RCC 7860 (cell line): ENCODE results near the gene TOPORS.
"Not testable (repeated sequence)": the region's sequence is repeated elsewhere in the genome, so short reads cannot be mapped to it uniquely, and the experiment has no call there.

ENCODE experiments used
- DNase-seq: peaks from one replicate; pipeline ENCODE4 v3.0.0-alpha.2; 2015; ENCODE audit warnings: low spot score
- FAIRE-seq: peaks from 2 replicates; lab custom pipeline; 2012; peaks lifted over from hg19 to GRCh38; lab: Jason Lieb, UNC

Gene TOPORS

GRCh38 chr9:32570262-32570661 lies 17.9 kb upstream of the TOPORS start:
- no peak for DNase-seq

GRCh38 chr9:32566770-32567169 lies 14.4 kb upstream of the TOPORS start:
- FAIRE-seq (no peak), DNase-seq (no peak)

More at GRCh38 chr9:32570262-32570661, 17.9 kb upstream of the TOPORS start:
- no peak for FAIRE-seq

DNA sequence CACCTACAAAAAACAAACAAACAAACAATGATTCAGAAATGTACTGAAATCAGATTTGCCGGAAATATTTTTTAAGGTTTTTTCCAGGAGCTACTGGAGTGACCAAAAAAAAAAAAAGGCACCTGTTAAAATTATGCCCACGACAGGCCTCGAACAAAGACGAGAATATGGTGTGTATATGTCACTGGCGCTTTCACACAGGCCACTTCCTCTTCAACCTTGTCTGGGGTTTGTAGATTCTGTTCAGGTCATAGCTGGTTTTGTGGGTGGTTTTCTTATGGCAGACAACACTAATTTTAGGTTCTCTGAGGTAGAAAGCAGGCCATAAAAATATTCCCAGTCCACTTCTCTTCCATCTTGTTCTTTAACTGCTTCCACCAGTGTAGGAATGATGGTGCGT lies 13.6 kb upstream of the TOPORS start:
- no peak for DNase-seq

DNA sequence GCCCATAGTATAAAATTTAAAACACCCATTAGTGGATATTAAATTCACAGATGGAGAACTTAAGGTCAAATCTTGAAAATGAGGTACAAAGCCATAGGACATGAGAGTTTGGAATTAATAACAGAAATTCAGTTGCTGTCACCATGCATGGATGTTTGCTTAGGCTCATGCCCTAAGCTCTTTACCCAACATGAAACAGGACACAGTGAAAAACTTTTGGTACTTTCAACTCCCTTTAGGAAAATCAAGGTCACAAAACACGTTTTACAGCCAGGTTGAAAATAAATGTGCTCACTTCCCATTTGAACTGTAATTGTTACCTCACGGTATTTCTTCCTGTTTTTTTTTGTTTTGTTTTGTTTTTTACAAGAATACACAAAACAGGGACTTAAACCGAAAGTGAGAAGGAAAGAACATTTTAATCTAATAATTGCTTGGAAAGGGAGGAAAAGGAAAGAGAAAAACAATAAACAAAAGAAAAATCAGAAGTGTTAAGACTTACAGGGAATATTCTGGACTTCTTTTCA lies 6.1 kb upstream of the TOPORS start:
- DNase-seq (no peak), FAIRE-seq (no peak)

More for the DNA sequence above, 13.6 kb upstream of the TOPORS start:
- no peak for FAIRE-seq

- FAIRE-seq (no peak), DNase-seq (no peak)
Observed at GRCh38 chr9:32554591-32554990, 2.2 kb upstream of the TOPORS start.

DNA sequence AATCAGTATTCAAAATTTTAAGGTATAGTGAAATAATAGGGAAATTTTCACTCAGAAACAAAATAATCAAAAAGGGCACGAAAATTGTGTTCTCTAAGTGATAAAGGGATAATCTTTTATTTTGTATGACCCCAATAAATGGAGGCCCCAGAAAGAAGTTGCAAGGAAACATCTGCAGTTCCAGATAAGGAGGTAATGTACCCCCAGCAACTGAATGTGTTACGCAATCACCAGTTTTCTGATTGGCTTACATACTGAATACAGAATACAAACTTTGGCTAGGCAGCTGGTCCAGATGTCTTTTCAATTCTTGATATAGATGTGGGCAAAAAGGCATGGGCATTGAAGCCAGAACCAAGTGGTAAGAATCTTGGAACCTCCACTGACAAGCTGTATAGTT lies 1.7 kb upstream of the TOPORS start:
- FAIRE-seq, result no peak
- DNase-seq, result no peak

GRCh38 chr9:32551276-32552051 lies 922 bp downstream of the TOPORS start:
- FAIRE-seq (no peak), DNase-seq (peak; percentile 30)

DNA sequence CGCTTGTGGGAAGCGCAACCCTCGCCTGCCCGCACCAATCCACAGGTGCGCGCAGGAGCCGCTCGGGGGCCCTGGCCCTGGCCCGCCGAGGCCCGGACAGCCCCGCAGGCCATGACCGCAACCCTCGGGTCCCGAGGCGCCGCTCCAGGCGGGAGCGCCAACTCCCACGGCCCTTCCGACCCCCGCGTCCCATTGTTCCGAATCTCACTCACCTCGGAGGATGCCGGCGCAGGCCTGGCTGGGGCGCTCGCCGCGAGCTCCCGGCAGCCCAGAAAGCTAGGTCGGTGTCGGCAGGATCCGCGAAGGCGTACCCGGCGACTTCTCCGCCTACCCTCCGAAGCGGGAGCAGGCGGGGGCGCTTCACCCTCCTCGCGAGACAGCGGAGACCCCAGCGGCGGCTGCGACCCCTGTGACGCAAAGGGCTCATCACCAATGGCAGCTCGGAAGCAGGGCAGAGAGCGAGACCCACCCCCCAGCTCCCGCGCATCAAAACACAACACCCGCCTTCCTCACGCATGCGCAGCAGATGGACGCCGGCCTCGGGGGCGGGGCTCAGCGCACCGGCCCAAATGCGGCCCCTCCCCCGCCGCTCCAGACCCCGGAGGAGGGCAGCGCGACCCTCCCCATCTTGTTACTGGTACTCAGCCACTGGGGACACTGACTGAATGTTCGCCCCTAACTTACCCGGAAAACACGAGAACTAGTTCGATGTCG lies 1.7 kb downstream of the TOPORS start:
- FAIRE-seq (no peak), DNase-seq (peak; percentile 75)

DNA sequence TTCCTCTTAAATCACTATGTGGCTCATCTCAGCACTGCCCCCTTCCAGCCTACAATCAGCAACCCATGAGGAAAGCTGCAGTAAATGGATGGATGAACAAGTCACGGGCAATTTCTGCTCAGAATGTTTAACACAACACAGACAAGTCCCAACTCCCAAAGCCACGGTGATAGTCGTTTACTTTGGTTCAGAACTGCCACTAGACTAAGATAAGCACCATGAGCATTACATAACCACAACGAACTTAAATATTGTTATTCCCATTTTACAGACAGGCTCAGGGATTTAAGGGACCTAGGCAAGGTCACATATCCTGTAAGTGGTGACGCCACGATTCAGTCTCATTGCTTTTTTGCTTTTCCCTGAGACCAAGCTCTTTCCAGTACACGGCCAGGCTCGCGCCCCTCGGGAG lies 2.2 kb downstream of the TOPORS start:
- FAIRE-seq (no peak), DNase-seq (no peak)

DNA sequence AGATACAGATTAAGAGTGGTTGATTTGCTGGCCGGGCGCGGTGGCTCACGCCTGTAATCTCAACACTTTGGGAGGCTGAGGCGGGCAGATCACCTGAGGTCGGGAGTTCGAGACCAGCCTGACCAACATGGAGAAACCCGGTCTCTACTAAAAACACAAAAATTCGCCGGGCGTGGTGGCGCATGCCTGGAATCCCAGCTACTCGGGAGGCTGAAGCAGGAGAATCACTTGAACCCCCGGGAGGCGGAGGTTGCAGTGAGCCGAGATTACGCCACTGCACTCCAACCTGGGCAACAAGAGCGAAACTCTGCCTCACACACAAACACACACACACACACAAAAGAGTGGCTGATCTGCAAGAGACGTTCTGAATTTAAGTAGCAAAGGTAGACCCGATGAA lies 4.2 kb downstream of the TOPORS start:
- DNase-seq, FAIRE-seq: not testable (repeated sequence)

- FAIRE-seq, result no peak
- DNase-seq, result no peak
Observed at GRCh38 chr9:32545884-32546283, 6.5 kb downstream of the TOPORS start.

DNA sequence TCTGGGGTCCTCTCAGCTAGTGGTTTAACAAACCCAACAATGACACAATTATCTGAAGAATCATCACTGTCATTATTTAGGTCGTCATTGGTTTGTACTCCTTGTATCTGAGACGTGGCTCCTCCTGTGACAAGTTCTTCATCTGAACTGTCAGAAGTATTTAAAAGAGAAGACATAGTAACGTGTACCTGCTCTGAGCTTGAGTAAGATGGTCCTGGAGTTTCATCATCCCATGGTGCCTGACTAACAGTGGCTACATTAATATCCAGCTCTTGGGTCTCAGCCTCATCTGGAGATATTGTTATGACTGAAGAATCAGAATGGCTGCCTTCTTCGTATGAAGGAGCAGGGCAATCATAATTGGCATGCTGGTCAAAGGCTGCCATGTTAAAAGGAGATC lies 9.3 kb downstream of the TOPORS start:
- no peak for DNase-seq
- FAIRE-seq, result no peak

GRCh38 chr9:32533816-32534215 lies 18.6 kb downstream of the TOPORS start:
- DNase-seq (no peak), FAIRE-seq (no peak)

DNA sequence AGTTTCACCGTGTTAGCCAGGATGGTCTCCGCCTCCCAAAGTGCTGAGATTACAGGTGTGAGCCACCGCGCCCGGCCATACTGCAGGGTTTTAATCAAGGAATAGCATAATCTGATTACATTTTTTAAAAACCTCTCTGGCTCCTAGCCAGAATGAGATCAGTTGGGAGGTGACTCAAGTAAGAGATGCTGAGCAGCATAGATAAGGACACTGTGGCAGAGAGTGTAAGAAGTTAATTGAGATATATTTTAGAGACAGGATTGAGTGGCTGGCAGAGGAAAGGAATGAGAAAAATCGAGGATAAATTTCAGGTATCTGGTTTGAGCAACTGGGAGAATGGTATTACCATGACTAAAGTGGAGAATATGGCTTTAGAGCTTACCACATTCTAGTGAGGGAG lies 19.1 kb downstream of the TOPORS start:
- FAIRE-seq, result no peak
- DNase-seq, result no peak

- FAIRE-seq, result no peak
- no peak for DNase-seq
Observed at GRCh38 chr9:32526707-32527048, 25.7 kb downstream of the TOPORS start.

DNA sequence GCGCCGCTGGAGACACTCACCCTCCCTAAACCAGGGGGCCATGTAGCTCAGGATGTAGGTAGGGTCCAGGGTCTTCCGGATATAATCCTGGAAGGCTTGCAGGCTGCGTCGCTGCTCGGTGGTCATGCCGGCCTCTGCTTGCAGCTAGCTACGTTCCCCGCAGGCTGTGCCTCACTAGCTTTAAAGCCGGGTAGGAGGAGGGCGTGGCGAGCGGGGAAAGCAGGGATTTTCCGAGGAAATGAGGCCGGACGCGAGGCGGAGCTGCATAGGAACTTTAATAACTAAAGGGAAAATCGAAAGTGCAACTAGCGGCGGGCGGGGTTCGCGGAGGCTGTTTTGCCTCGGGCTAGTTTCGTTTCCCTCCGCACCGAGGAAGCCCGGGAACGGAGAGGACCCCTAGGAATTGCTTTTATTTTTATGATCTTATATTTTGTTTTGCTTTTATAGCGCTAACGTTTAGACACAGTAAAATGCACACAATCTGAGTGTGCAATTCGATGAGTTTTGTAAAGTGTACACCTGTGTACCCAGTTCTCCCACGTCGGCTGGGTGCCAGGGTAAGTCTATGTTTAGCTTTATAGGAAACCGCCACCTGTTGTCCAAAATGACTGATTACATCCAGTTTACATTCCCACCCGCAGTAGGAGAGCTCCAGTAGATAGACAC lies 26.2 kb downstream of the TOPORS start, which contains the start of gene RIGI:
RIGI (minus strand) TSS at position 156 of the 666 bp plus-strand sequence; CDS start at position 126, 30 bp downstream.
- peak; percentile 82 for FAIRE-seq
- DNase-seq, result peak; percentile 80

DNA sequence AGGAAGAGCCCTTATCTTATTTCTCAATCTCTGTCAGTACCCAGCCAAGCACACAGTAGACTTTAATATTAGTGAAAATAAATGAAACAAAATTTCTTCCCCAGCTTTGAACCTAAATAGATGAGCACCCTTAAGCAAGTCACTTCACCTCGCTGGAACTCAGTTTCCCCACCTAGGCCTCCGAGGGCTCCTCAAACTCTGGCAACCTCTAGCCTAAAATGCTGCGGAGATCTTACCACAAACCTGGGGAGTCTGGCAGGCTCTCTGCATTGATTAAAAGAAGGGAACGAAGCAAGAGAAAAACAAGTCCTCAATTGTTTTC lies 26.7 kb downstream of the TOPORS start:
- FAIRE-seq, result no peak

GRCh38 chr9:32524892-32525708 lies 27.3 kb downstream of the TOPORS start:
- FAIRE-seq (no peak), DNase-seq (no peak)

More for the DNA sequence above, 26.7 kb downstream of the TOPORS start:
- no peak for DNase-seq

- FAIRE-seq, DNase-seq: not testable (repeated sequence)
Observed at GRCh38 chr9:32524558-32524891, 27.9 kb downstream of the TOPORS start.

- FAIRE-seq, result no peak
- no peak for DNase-seq
Observed at GRCh38 chr9:32523910-32524309, 28.5 kb downstream of the TOPORS start.

- no peak for FAIRE-seq
- DNase-seq, result no peak
Observed at GRCh38 chr9:32518276-32518675, 34.1 kb downstream of the TOPORS start.
